ENCODE measurements around the gene USP40. TPM values are rescaled to one million over a fixed set of nuclear protein-coding genes. Genes with fewer than 3 reads are reported as not detected.

USP40 gene
- total RNA-seq, 6 experiments from 2014 or later: 22.8 to 27.4 (median 24.3) TPM

- Mint-ChIP-seq H3K27ac (no peak overlapping the region), H3K36me3 (ENCODE audit: low read depth) (no peaks in the 10 kb centered on the region), H3K27me3 (ENCODE audit: insufficient read depth) (peaks cover 3% of the 10 kb centered on the region), H3K4me1 (ENCODE audit: low read depth) (no peaks in the 10 kb centered on the region), H3K4me3 (no peak overlapping the region), H3K9me3 (no peaks in the 10 kb centered on the region)
- TF ChIP-seq CTCF (IDR thresholded peaks at IDR 0.05): no peak
- no peak for DNase-seq
These were observed 4.4 kb upstream of the USP40 start for GRCh38 chr2:233571001-233571400.

GRCh38 chr2:233565685-233566140 lies 869 bp downstream of the USP40 start:
- no peaks in the 10 kb centered on the region for H3K9me3 Mint-ChIP-seq
- peak overlapping the region; percentile 99 for H3K27ac Mint-ChIP-seq
- no peaks in the 10 kb centered on the region; the same call in none of the 2 replicates for H3K27me3 Mint-ChIP-seq (ENCODE audit: insufficient read depth)
- peaks cover 23% of the 10 kb centered on the region for H3K4me1 Mint-ChIP-seq (ENCODE audit: low read depth)
- H3K36me3 Mint-ChIP-seq (ENCODE audit: low read depth): peaks cover 13% of the 10 kb centered on the region; the same call in 1 of the 2 replicates
- no peak for DNase-seq
- no peak for TF ChIP-seq CTCF (IDR thresholded peaks at IDR 0.05)
- peak overlapping the region; percentile 99 for H3K4me3 Mint-ChIP-seq

GRCh38 chr2:233563663-233564430 lies 2.7 kb downstream of the USP40 start:
- TF ChIP-seq CTCF (IDR thresholded peaks at IDR 0.05): no peak
- Mint-ChIP-seq H3K9me3 (no peaks in the 10 kb centered on the region), H3K36me3 (ENCODE audit: low read depth) (peaks cover 27% of the 10 kb centered on the region), H3K4me1 (ENCODE audit: low read depth) (peaks cover 35% of the 10 kb centered on the region), H3K27ac (peak overlapping the region; percentile 30; the same call in 1 of the 2 replicates), H3K4me3 (no peak overlapping the region), H3K27me3 (ENCODE audit: insufficient read depth) (no peaks in the 10 kb centered on the region; the same call in 1 of the 2 replicates)
- no peak for DNase-seq

- H3K27ac Mint-ChIP-seq: peak overlapping the region; percentile 89
- peaks cover 32% of the 10 kb centered on the region for H3K4me1 Mint-ChIP-seq (ENCODE audit: low read depth)
- H3K4me3 Mint-ChIP-seq: peak overlapping the region; percentile 61
- peaks cover 36% of the 10 kb centered on the region for H3K36me3 Mint-ChIP-seq (ENCODE audit: low read depth)
- H3K27me3 Mint-ChIP-seq (ENCODE audit: insufficient read depth): no peaks in the 10 kb centered on the region
- H3K9me3 Mint-ChIP-seq: no peaks in the 10 kb centered on the region
- DNase-seq: peak; percentile 61
- TF ChIP-seq CTCF (IDR thresholded peaks at IDR 0.05): no peak
These were observed 9.5 kb downstream of the USP40 start for GRCh38 chr2:233556881-233557736.

GRCh38 chr2:233553366-233553765 lies 13.2 kb downstream of the USP40 start:
- no peaks in the 10 kb centered on the region for H3K27me3 Mint-ChIP-seq (ENCODE audit: insufficient read depth)
- no peak overlapping the region for H3K27ac Mint-ChIP-seq
- no peak overlapping the region for H3K4me3 Mint-ChIP-seq
- no peaks in the 10 kb centered on the region for H3K9me3 Mint-ChIP-seq
- no peak for DNase-seq
- peaks cover 20% of the 10 kb centered on the region for H3K36me3 Mint-ChIP-seq (ENCODE audit: low read depth)
- TF ChIP-seq CTCF (IDR thresholded peaks at IDR 0.05): no peak
- peaks cover 18% of the 10 kb centered on the region for H3K4me1 Mint-ChIP-seq (ENCODE audit: low read depth)

Measured in HFFc6 (cell line).